Calu3 (cell line): Measurements from ENCODE around the gene ULBP2. TPM values are rescaled to one million over a fixed set of nuclear protein-coding genes. Genes with fewer than 3 reads are reported as not detected.
"Not testable (repeated sequence)": the region's sequence is repeated elsewhere in the genome, so short reads cannot be mapped to it uniquely, and the experiment has no call there.

ENCODE experiments used
- BruUV-seq: library from RNA; stranded (reverse); fragments of 400-500 nt; replicated peaks from 2 replicates; lab custom pipeline; 2021; lab: Mats Ljungman, UMichigan
- CTCF ChIA-PET: fragments of 300-600 bp; sonication (Branson Sonifier 250); formaldehyde crosslinking; loops from one replicate; lab custom pipeline; 2022; ENCODE audit warnings: antibody characterized with exemption; lab: Charles Lee
- DNase-seq: peaks from one replicate; pipeline ENCODE4 v3.0.0; 2022
- H3K27ac Mint-ChIP-seq: one replicate; pipeline ENCODE4 v1.8.0; 2022; ENCODE audit warnings: mixed read lengths; ENCODE audit not compliant: unreplicated experiment
- H3K27me3 Mint-ChIP-seq: one replicate; pipeline ENCODE4 v1.8.0; 2022; ENCODE audit warnings: mixed read lengths; ENCODE audit not compliant: unreplicated experiment
- H3K36me3 Mint-ChIP-seq: one replicate; pipeline ENCODE4 v1.8.0; 2022; ENCODE audit warnings: mild to moderate bottlenecking, moderate library complexity, mixed read lengths; ENCODE audit not compliant: insufficient read depth, unreplicated experiment
- H3K4me1 Mint-ChIP-seq: one replicate; pipeline ENCODE4 v1.8.0; 2022; ENCODE audit warnings: mild to moderate bottlenecking, low read depth, mixed read lengths; ENCODE audit not compliant: unreplicated experiment
- H3K4me3 Mint-ChIP-seq: one replicate; pipeline ENCODE4 v1.8.0; 2022; ENCODE audit warnings: mild to moderate bottlenecking, low read depth, moderate library complexity, mixed read lengths; ENCODE audit not compliant: unreplicated experiment
- H3K9me3 Mint-ChIP-seq: one replicate; pipeline ENCODE4 v1.8.0; 2022; ENCODE audit warnings: low read depth, mixed read lengths; ENCODE audit not compliant: unreplicated experiment
- intact Hi-C: fragments of 100-400 bp; cut with micrococcal nuclease; formaldehyde crosslinking; loops from one replicate; pipeline ENCODE4 v1.10.0; 2022; ENCODE audit not compliant: unreplicated experiment
- total RNA-seq: library from RNA; stranded (reverse); gene quantifications from 2 replicates; pipeline ENCODE4 v1.2.3, GENCODE V29; 2022
- TF ChIP-seq, protein P1 (sequence below): fragments of 200-600 bp; IDR thresholded peaks from one replicate; pipeline ENCODE4 v1.8.0; 2022; ENCODE audit warnings: antibody characterized with exemption; ENCODE audit not compliant: unreplicated experiment

The ULBP2 gene
- total RNA-seq, 1 experiment from 2014 or later: 7.1 TPM

DNA sequence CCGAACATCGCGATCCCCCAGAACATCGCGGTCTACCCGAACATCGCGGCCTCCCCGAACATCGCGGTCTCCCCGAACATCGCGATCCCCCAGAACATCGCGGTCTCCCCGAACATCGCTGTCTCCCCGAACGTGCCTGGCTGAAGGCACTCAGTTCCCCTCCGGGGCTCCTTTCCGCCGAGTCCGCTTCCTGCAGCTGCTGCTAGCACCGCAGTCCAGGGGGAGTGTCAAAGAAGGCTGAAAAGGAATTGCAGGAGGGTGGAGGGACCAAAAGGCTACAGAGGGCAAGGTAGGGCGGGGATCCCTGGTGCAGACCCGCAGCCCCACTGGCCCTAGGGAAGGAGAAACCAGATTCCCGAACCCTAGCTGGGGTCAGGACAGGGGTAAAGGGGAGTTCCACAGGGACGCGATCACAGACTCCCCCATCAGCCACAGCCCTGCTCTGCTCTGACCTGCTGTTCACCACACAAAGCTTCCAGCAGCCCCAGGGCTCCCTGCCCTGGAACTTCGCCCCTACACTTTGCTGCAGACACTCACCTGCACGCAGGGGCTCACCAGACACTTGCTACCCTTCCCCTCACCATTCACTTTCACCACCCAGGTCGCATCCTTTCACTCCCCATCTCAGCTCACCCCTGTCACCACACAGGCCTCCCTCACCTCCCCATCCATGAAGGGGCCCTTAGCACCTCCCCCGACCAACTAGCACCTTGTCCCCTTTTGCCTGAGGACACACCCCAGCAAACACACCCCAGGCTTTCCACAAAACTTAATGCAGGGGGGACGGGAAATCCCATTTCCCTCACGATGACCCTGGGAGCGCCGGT is 23.6 kb downstream of the ULBP2 start:
- peaks cover 16% of the 10 kb centered on the region for H3K27me3 Mint-ChIP-seq
- no peak for DNase-seq
- H3K36me3 Mint-ChIP-seq: peaks cover 23% of the 10 kb centered on the region
- H3K27ac Mint-ChIP-seq: peak overlapping the region; percentile 81
- TF ChIP-seq, protein P1, sequence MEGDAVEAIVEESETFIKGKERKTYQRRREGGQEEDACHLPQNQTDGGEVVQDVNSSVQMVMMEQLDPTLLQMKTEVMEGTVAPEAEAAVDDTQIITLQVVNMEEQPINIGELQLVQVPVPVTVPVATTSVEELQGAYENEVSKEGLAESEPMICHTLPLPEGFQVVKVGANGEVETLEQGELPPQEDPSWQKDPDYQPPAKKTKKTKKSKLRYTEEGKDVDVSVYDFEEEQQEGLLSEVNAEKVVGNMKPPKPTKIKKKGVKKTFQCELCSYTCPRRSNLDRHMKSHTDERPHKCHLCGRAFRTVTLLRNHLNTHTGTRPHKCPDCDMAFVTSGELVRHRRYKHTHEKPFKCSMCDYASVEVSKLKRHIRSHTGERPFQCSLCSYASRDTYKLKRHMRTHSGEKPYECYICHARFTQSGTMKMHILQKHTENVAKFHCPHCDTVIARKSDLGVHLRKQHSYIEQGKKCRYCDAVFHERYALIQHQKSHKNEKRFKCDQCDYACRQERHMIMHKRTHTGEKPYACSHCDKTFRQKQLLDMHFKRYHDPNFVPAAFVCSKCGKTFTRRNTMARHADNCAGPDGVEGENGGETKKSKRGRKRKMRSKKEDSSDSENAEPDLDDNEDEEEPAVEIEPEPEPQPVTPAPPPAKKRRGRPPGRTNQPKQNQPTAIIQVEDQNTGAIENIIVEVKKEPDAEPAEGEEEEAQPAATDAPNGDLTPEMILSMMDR: no peak
- intact Hi-C loops: no loop called here
- CTCF ChIA-PET: no interaction called here
- H3K4me1 Mint-ChIP-seq: no peaks in the 10 kb centered on the region
- BruUV-seq: TSS peak; percentile 17
- H3K9me3 Mint-ChIP-seq: no peaks in the 10 kb centered on the region
- H3K4me3 Mint-ChIP-seq: peak overlapping the region; percentile 81

DNA sequence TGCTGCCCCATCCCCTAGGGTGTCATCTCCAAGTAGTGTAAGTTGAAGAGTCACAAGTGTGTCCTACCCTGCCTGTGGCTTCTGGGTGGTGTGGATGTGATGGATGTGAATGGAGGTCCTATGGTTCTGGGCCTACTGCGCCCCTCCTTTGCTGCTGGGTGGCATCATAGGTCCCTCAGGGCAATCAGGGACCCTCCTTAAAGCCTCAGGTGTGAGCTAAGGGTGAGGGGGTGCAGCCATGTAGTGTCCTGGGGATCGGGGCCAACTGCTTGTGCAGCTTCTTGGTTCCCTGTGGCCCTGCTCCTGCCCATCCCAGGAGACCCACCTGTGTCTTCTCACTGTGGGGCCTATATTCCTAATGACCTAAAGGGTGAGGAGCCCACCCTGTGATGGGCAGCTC is 24.5 kb downstream of the ULBP2 start:
- BruUV-seq, CTCF ChIA-PET, H3K4me1 Mint-ChIP-seq, H3K4me3 Mint-ChIP-seq, H3K9me3 Mint-ChIP-seq, intact Hi-C loops, DNase-seq: not testable (repeated sequence)
- Mint-ChIP-seq H3K27ac (peak overlapping the region; percentile 33), H3K27me3 (peaks cover 16% of the 10 kb centered on the region), H3K36me3 (peaks cover 23% of the 10 kb centered on the region)

DNA sequence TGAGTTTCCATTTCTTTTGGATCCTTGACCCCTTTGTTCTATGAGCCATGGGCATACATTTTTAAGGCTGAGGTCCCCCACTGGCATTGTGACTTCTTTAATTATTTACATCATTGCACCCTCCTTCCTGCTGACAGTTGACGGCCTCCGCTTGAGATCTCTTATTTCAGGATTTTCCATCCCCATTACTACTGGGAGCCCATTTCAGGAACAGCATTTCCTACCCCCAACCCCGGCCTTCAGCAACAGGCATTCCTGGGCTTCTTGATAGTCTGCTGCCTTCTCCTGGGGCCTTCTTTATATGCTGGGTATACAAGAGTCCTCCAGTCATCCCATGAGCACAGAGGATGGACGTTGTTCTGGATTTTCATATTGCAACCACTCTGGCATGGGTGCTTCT is 25.8 kb downstream of the ULBP2 start:
- intact Hi-C loops: no loop called here
- peaks cover 23% of the 10 kb centered on the region for H3K36me3 Mint-ChIP-seq

DNA sequence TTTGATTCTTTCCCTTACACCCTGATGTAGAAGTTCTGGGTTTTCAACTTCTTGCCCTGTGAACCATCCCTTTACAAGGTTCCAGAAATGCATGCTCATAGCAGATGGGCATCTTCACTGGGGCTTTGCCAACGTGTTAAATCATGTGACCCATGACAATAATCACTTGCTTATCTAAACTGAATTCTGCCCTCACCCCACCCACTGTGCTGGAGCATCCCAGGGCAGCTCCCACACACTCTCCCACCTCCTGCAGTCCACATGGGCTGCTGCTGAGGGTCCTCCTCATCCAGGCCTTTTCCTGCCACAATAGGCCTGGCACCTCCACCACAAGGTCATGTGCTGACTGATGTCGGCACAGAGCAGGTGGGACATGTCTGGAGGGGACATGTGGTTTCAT is 26.2 kb downstream of the ULBP2 start:
- CTCF ChIA-PET, H3K4me1 Mint-ChIP-seq, H3K4me3 Mint-ChIP-seq, H3K9me3 Mint-ChIP-seq, intact Hi-C loops, DNase-seq, BruUV-seq, H3K27ac Mint-ChIP-seq: not testable (repeated sequence)
- Mint-ChIP-seq H3K36me3 (peaks cover 21% of the 10 kb centered on the region), H3K27me3 (peaks cover 16% of the 10 kb centered on the region)

More for the DNA sequence above, 25.8 kb downstream of the ULBP2 start:
- BruUV-seq: no TSS peak
- Mint-ChIP-seq H3K4me3 (no peak overlapping the region), H3K9me3 (no peaks in the 10 kb centered on the region), H3K27ac (no peak overlapping the region), H3K27me3 (peaks cover 16% of the 10 kb centered on the region), H3K4me1 (no peaks in the 10 kb centered on the region)
- no peak for DNase-seq
- TF ChIP-seq, protein P1: no peak
- CTCF ChIA-PET: no interaction called here

DNA sequence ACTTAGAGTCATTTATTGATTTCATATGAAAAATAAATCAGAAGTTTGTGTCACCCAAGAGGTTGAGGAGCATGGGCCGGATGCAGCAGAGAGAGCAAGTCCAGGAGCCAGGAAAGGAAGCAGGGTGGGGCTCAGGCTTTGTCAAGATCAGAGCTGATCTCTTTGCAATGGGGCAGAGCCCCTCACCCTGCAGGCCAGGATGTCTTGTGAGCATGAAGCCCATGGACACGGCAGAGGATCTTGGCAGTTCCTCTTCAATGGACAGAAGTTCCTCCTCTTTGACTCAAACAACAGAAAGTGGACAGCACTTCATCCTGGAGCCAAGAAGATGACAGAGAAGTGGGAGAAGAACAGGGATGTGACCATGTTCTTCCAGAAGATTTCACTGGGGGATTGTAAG is 27.1 kb downstream of the ULBP2 start:
- DNase-seq, H3K4me3 Mint-ChIP-seq, BruUV-seq, H3K4me1 Mint-ChIP-seq, intact Hi-C loops, H3K9me3 Mint-ChIP-seq, H3K27ac Mint-ChIP-seq: not testable (repeated sequence)
- Mint-ChIP-seq H3K36me3 (peaks cover 12% of the 10 kb centered on the region), H3K27me3 (peaks cover 16% of the 10 kb centered on the region)
- CTCF ChIA-PET: interaction anchor here (0.6 kb wide), 1 partner anchor 609 kb away, joined by 3 read pairs; no protein-coding TSS in a partner anchor
